ENCODE data around the gene DLG1.

Gene DLG1

GRCh38 chr3:197191897-197192296 is 106.5 kb downstream of the DLG1 start:
- no peak for DNase-seq (ENCODE audit: low read depth)
- TF ChIP-seq CTCF (IDR thresholded peaks at IDR 0.05; ENCODE audit: insufficient read depth, low read depth, low read length, missing control alignments) = no peak
- no peak overlapping the region for H3K4me3 ChIP-seq (ENCODE audit: low read length)

GRCh38 chr3:197189623-197190022 is 108.8 kb downstream of the DLG1 start:
- no peak overlapping the region for H3K4me3 ChIP-seq (ENCODE audit: low read length)
- DNase-seq (ENCODE audit: low read depth) = no peak
- TF ChIP-seq CTCF (IDR thresholded peaks at IDR 0.05; ENCODE audit: insufficient read depth, low read depth, low read length, missing control alignments) = no peak

- H3K4me3 ChIP-seq (ENCODE audit: low read length) = no peak overlapping the region
- DNase-seq (ENCODE audit: low read depth) = no peak
- TF ChIP-seq CTCF (IDR thresholded peaks at IDR 0.05; ENCODE audit: insufficient read depth, low read depth, low read length, missing control alignments) = no peak
Observed at GRCh38 chr3:197188963-197189362, 109.4 kb downstream of the DLG1 start.

- DNase-seq (ENCODE audit: low read depth) = peak; percentile 63
- peak; percentile 72 for TF ChIP-seq CTCF (IDR thresholded peaks at IDR 0.05; ENCODE audit: insufficient read depth, low read depth, low read length, missing control alignments)
Observed at GRCh38 chr3:197186887-197187588, 111.4 kb downstream of the DLG1 start.

GRCh38 chr3:197183582-197183981 is 114.8 kb downstream of the DLG1 start:
- DNase-seq (ENCODE audit: low read depth) = no peak

More at GRCh38 chr3:197186887-197187588, 111.4 kb downstream of the DLG1 start:
- H3K4me3 ChIP-seq (ENCODE audit: low read length) = no peak overlapping the region

GRCh38 chr3:197181741-197182140 is 116.7 kb downstream of the DLG1 start:
- TF ChIP-seq CTCF (IDR thresholded peaks at IDR 0.05; ENCODE audit: insufficient read depth, low read depth, low read length, missing control alignments) = no peak
- no peak overlapping the region for H3K4me3 ChIP-seq (ENCODE audit: low read length)
- peak; percentile 25 for DNase-seq (ENCODE audit: low read depth)

More at GRCh38 chr3:197183582-197183981, 114.8 kb downstream of the DLG1 start:
- no peak for TF ChIP-seq CTCF (IDR thresholded peaks at IDR 0.05; ENCODE audit: insufficient read depth, low read depth, low read length, missing control alignments)
- no peak overlapping the region for H3K4me3 ChIP-seq (ENCODE audit: low read length)

- TF ChIP-seq CTCF (IDR thresholded peaks at IDR 0.05; ENCODE audit: insufficient read depth, low read depth, low read length, missing control alignments) = no peak
- no peak overlapping the region for H3K4me3 ChIP-seq (ENCODE audit: low read length)
- DNase-seq (ENCODE audit: low read depth) = no peak
Observed at GRCh38 chr3:197178998-197179397, 119.4 kb downstream of the DLG1 start.

All from epithelial cell of esophagus (primary cell).